ENCODE data around the gene ROBO2. TPM values are rescaled to one million over a fixed set of nuclear protein-coding genes. Genes with fewer than 3 reads are reported as not detected.

The ROBO2 gene
- total and polyA plus RNA-seq, 4 donors, result 0.30 to 72.4 (median 3.3) TPM

DNA sequence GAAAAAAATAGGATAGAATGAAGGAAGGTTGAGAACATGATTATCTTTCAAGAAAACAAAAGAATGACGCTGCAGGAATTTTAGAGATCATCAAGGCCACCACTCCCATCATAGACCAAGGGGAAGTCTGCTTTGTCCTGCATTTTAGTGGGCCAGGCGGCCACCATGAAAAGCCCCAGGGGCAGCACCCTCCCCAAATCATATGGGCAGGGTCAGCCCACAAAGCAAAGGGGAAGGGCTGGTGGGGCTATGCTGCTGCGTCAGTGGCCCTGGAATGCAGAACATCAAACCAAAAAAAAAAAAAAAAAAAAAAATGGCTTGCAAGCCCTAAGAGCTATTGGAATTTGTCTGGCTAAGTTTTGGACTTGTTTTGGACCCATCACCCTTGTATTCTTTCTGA lies 620.8 kb downstream of the ROBO2 start:
- TF ChIP-seq, protein P1, sequence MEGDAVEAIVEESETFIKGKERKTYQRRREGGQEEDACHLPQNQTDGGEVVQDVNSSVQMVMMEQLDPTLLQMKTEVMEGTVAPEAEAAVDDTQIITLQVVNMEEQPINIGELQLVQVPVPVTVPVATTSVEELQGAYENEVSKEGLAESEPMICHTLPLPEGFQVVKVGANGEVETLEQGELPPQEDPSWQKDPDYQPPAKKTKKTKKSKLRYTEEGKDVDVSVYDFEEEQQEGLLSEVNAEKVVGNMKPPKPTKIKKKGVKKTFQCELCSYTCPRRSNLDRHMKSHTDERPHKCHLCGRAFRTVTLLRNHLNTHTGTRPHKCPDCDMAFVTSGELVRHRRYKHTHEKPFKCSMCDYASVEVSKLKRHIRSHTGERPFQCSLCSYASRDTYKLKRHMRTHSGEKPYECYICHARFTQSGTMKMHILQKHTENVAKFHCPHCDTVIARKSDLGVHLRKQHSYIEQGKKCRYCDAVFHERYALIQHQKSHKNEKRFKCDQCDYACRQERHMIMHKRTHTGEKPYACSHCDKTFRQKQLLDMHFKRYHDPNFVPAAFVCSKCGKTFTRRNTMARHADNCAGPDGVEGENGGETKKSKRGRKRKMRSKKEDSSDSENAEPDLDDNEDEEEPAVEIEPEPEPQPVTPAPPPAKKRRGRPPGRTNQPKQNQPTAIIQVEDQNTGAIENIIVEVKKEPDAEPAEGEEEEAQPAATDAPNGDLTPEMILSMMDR (IDR thresholded peaks at IDR 0.05; ENCODE audit: control extremely low read depth, extremely low read depth), result no peak
- H3K27ac ChIP-seq (ENCODE audit: low read depth in 1 of 2, low read length in 1 of 2), result no peak overlapping the region
- no peak overlapping the region for H3K9ac ChIP-seq (ENCODE audit: insufficient read depth in 1 of 2, low read length in 2 of 2)
- H3K27me3 ChIP-seq (ENCODE audit: control insufficient read depth in 3 of 3, insufficient read depth in 3 of 3, low read length in 2 of 3), result no peaks in the 10 kb centered on the region
- H3K36me3 ChIP-seq (ENCODE audit: control insufficient read depth in 4 of 4, insufficient read depth in 4 of 4, low read length in 4 of 4), result no peaks in the 10 kb centered on the region
- ATAC-seq (ENCODE audit: insufficient read depth, low FRiP score) (no peak), DNase-seq (no peak)
- H3K4me1 ChIP-seq (ENCODE audit: control insufficient read depth in 5 of 5, insufficient read depth in 5 of 5, low read length in 5 of 5), result no peaks in the 10 kb centered on the region
- peaks cover 0 to 7% (median 2%) of the 10 kb centered on the region in 4 donors for H3K9me3 ChIP-seq (ENCODE audit: control insufficient read depth in 4 of 4, insufficient read depth in 3 of 4, low read length in 3 of 4)
- no peak overlapping the region for H3K4me3 ChIP-seq
- 59 to 67% methylated on average over 3 of the region's 3 CpGs for WGBS, 2 donors

GRCh38 chr3:77667901-77668300 lies 628.0 kb downstream of the ROBO2 start:
- Histone ChIP-seq H3K27me3 (ENCODE audit: control insufficient read depth in 3 of 3, insufficient read depth in 3 of 3, low read length in 2 of 3) (no peaks in the 10 kb centered on the region), H3K4me1 (ENCODE audit: control insufficient read depth in 5 of 5, insufficient read depth in 5 of 5, low read length in 5 of 5) (no peaks in the 10 kb centered on the region), H3K4me3 (no peak overlapping the region), H3K9me3 (ENCODE audit: control insufficient read depth in 4 of 4, insufficient read depth in 3 of 4, low read length in 3 of 4) (no peaks in the 10 kb centered on the region), H3K9ac (ENCODE audit: insufficient read depth in 1 of 2, low read length in 2 of 2) (no peak overlapping the region), H3K27ac (ENCODE audit: low read depth in 1 of 2, low read length in 1 of 2) (no peak overlapping the region), H3K36me3 (ENCODE audit: control insufficient read depth in 4 of 4, insufficient read depth in 4 of 4, low read length in 4 of 4) (no peaks in the 10 kb centered on the region)
- ATAC-seq (ENCODE audit: insufficient read depth, low FRiP score) (no peak), DNase-seq (no peak)
- 15 to 32% methylated on average over 1 of the region's 1 CpG for WGBS, 2 donors
- TF ChIP-seq, protein P1 (IDR thresholded peaks at IDR 0.05; ENCODE audit: control extremely low read depth, extremely low read depth), result no peak

- no peak overlapping the region for H3K4me3 ChIP-seq
- TF ChIP-seq, protein P1 (IDR thresholded peaks at IDR 0.05; ENCODE audit: control extremely low read depth, extremely low read depth), result no peak
- H3K27me3 ChIP-seq (ENCODE audit: control insufficient read depth in 3 of 3, insufficient read depth in 3 of 3, low read length in 2 of 3), result no peaks in the 10 kb centered on the region
- H3K4me1 ChIP-seq (ENCODE audit: control insufficient read depth in 5 of 5, insufficient read depth in 5 of 5, low read length in 5 of 5), result no peaks in the 10 kb centered on the region
- ATAC-seq (ENCODE audit: insufficient read depth, low FRiP score) (no peak), DNase-seq (no peak)
- no peaks in the 10 kb centered on the region for H3K36me3 ChIP-seq (ENCODE audit: control insufficient read depth in 4 of 4, insufficient read depth in 4 of 4, low read length in 4 of 4)
- 49 to 55% methylated on average over 1 of the region's 1 CpG for WGBS, 2 donors
- H3K9ac ChIP-seq (ENCODE audit: insufficient read depth in 1 of 2, low read length in 2 of 2), result no peak overlapping the region
- no peaks in the 10 kb centered on the region for H3K9me3 ChIP-seq (ENCODE audit: control insufficient read depth in 4 of 4, insufficient read depth in 3 of 4, low read length in 3 of 4)
- no peak overlapping the region for H3K27ac ChIP-seq (ENCODE audit: low read depth in 1 of 2, low read length in 1 of 2)
These were observed 628.5 kb downstream of the ROBO2 start for GRCh38 chr3:77668376-77668775.

DNA sequence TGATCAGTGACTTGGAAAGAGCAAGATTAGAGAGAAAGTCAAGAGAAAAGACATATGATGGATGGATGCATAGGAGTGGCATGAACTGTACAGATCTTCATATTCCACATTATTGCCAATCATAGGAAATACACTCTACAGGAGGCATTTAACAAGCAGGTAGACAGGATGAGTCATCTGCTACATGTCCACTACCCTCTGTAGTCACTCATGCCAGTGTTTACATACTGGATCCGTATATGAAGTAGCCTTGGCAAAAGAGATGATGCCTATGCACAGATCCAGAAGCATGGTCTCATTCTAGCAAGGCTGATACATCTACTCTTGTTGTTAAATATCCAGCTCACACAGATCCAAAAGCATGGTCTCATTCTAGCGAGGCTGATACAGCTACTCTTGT lies 632.1 kb downstream of the ROBO2 start:
- no peak overlapping the region for H3K9ac ChIP-seq (ENCODE audit: insufficient read depth in 1 of 2, low read length in 2 of 2)
- TF ChIP-seq, protein P1 (IDR thresholded peaks at IDR 0.05; ENCODE audit: control extremely low read depth, extremely low read depth), result no peak
- no peak for DNase-seq

More for the DNA sequence above, 632.1 kb downstream of the ROBO2 start:
- Histone ChIP-seq H3K27ac (ENCODE audit: low read depth in 1 of 2, low read length in 1 of 2) (no peak overlapping the region), H3K27me3 (ENCODE audit: control insufficient read depth in 3 of 3, insufficient read depth in 3 of 3, low read length in 2 of 3) (no peaks in the 10 kb centered on the region), H3K4me3 (no peak overlapping the region), H3K9me3 (ENCODE audit: control insufficient read depth in 4 of 4, insufficient read depth in 3 of 4, low read length in 3 of 4) (no peaks in the 10 kb centered on the region), H3K36me3 (ENCODE audit: control insufficient read depth in 4 of 4, insufficient read depth in 4 of 4, low read length in 4 of 4) (no peaks in the 10 kb centered on the region), H3K4me1 (ENCODE audit: control insufficient read depth in 5 of 5, insufficient read depth in 5 of 5, low read length in 5 of 5) (no peaks in the 10 kb centered on the region)
- no peak for ATAC-seq (ENCODE audit: insufficient read depth, low FRiP score)
- WGBS, 2 donors, result 77 to 82% methylated on average over 2 of the region's 2 CpGs
